Neural cell (in vitro differentiated cells): ENCODE results near the gene PLCH1.

ENCODE experiments used
- CTCF ChIP-seq: fragments of 450-650 bp; IDR thresholded peaks from 2 replicates; pipeline ENCODE4 v1.5.1; 2014; ENCODE audit warnings: antibody characterized with exemption, mild to moderate bottlenecking, moderate library complexity; ENCODE audit not compliant: poor library complexity, severe bottlenecking
- EP300 ChIP-seq: fragments of 450-650 bp; conservative IDR thresholded peaks from 2 replicates; pipeline ENCODE4 v1.6.1; 2014; ENCODE audit warnings: antibody characterized with exemption, mild to moderate bottlenecking, moderate library complexity; ENCODE audit not compliant: poor library complexity, severe bottlenecking
- EZH2 ChIP-seq: fragments of 200-600, 300-800 bp; shearing (Covaris generic), sonication (generic); IDR thresholded peaks from 2 replicates; pipeline ENCODE4 v1.6.1; 2014; ENCODE audit warnings: antibody characterized with exemption, low read length, borderline replicate concordance, mild to moderate bottlenecking; ENCODE audit not compliant: insufficient read depth, poor library complexity, severe bottlenecking
- MXI1 ChIP-seq: fragments of 450-650 bp; conservative IDR thresholded peaks from 2 replicates; pipeline ENCODE4 v1.6.1; 2014; ENCODE audit warnings: antibody characterized with exemption, mild to moderate bottlenecking; ENCODE audit not compliant: poor library complexity, severe bottlenecking
- POLR2AphosphoS5 ChIP-seq: IDR thresholded peaks from 2 replicates; pipeline ENCODE4 v1.6.1; 2012
- REST ChIP-seq: IDR thresholded peaks from 2 replicates; pipeline ENCODE4 v1.6.1; 2012; ENCODE audit warnings: borderline replicate concordance
- SMC3 ChIP-seq: fragments of 450-650 bp; conservative IDR thresholded peaks from 2 replicates; pipeline ENCODE4 v1.6.1; 2014; ENCODE audit warnings: antibody characterized with exemption, mild to moderate bottlenecking, moderate library complexity; ENCODE audit not compliant: poor library complexity
- TAF1 ChIP-seq: IDR thresholded peaks from 2 replicates; pipeline ENCODE4 v1.6.1; 2012; ENCODE audit warnings: low read depth

- TF ChIP-seq CTCF, result no peak
- no peak for TF ChIP-seq EZH2
- no peak for TF ChIP-seq REST
- no peak for TF ChIP-seq POLR2AphosphoS5
- no peak for TF ChIP-seq TAF1
- TF ChIP-seq MXI1, result no peak
- no peak for TF ChIP-seq EP300
- no peak for TF ChIP-seq SMC3
Observed at GRCh38 chr3:155657161-155657560, 87.7 kb downstream of the PLCH1 start.
